ENCODE data around the gene SLC14A1.
A peak's percentile ranks its signal among the peaks of the same experiment; 100 is the strongest.

SLC14A1 gene

GRCh38 chr18:45723567-45724355, at the start of gene SLC14A1:
Gene SLC14A1 (plus strand): TSS chr18:45724181. CDS start chr18:45730321, 6,140 bp downstream.
- peak in 1 of 56 donors; percentile 6 for DNase-seq

GRCh38 chr18:45677276-45677807, 46.6 kb upstream of the SLC14A1 start:
- DNase-seq = no peak

- DNase-seq = no peak
These were observed 45.5 kb upstream of the SLC14A1 start for GRCh38 chr18:45678441-45678840.

- DNase-seq = no peak
These were observed 45.1 kb upstream of the SLC14A1 start for GRCh38 chr18:45678850-45679249.

- DNase-seq = no peak
These were observed 43.8 kb upstream of the SLC14A1 start for GRCh38 chr18:45680066-45680690.

GRCh38 chr18:45682181-45682580, 41.8 kb upstream of the SLC14A1 start:
- no peak for DNase-seq

- no peak for DNase-seq
These were observed 39.5 kb upstream of the SLC14A1 start for GRCh38 chr18:45684341-45685115.

- no peak for DNase-seq
These were observed 36.9 kb upstream of the SLC14A1 start for GRCh38 chr18:45686891-45687611.

GRCh38 chr18:45687621-45688020, 36.4 kb upstream of the SLC14A1 start:
- no peak for DNase-seq

- DNase-seq = no peak
These were observed 35.9 kb upstream of the SLC14A1 start for GRCh38 chr18:45688113-45688512.

GRCh38 chr18:45688833-45689232, 35.1 kb upstream of the SLC14A1 start:
- DNase-seq = peak in 11 of 56 donors; percentile 3 to 47 (median 24)

- DNase-seq = no peak
These were observed 34.6 kb upstream of the SLC14A1 start for GRCh38 chr18:45689396-45689795.

- peak in 50 of 56 donors; percentile 4 to 91 (median 53) for DNase-seq
These were observed 32.8 kb upstream of the SLC14A1 start for GRCh38 chr18:45690975-45691815.

- no peak for DNase-seq
These were observed 32.2 kb upstream of the SLC14A1 start for GRCh38 chr18:45691816-45692179.

- no peak for DNase-seq
These were observed 21.2 kb upstream of the SLC14A1 start for GRCh38 chr18:45702708-45703265.

- DNase-seq = no peak
These were observed 15.2 kb upstream of the SLC14A1 start for GRCh38 chr18:45708831-45709230.

GRCh38 chr18:45712061-45712460, 11.9 kb upstream of the SLC14A1 start:
- no peak for DNase-seq

- DNase-seq = no peak
These were observed 10.7 kb upstream of the SLC14A1 start for GRCh38 chr18:45713239-45713638.

GRCh38 chr18:45715212-45715780, 8.7 kb upstream of the SLC14A1 start:
- peak in 6 of 56 donors; percentile 1 to 46 (median 14) for DNase-seq

All from nucleus accumbens (tissue), 56 donors.